Epithelial cell of esophagus (primary cell): Measurements from ENCODE around the gene B3GALNT2.
"Not testable (repeated sequence)": the region's sequence is repeated elsewhere in the genome, so short reads cannot be mapped to it uniquely, and the experiment has no call there.

Experiments used
- DNase-seq: peaks from one replicate; pipeline ENCODE4 v3.0.0; 2010; ENCODE audit warnings: low read depth
- H3K4me3 ChIP-seq: 2 replicates; pipeline ENCODE4 v1.5.1; 2011; ENCODE audit warnings: mild to moderate bottlenecking, low read length, control low read depth
- TF ChIP-seq, protein P1 (sequence below): IDR thresholded peaks from 2 replicates; pipeline ENCODE4 v1.5.1; 2011; ENCODE audit warnings: low read depth, mild to moderate bottlenecking, low read length, control low read depth, inconsistent platforms; ENCODE audit not compliant: insufficient read depth; ENCODE audit errors: missing control alignments

Gene B3GALNT2

DNA sequence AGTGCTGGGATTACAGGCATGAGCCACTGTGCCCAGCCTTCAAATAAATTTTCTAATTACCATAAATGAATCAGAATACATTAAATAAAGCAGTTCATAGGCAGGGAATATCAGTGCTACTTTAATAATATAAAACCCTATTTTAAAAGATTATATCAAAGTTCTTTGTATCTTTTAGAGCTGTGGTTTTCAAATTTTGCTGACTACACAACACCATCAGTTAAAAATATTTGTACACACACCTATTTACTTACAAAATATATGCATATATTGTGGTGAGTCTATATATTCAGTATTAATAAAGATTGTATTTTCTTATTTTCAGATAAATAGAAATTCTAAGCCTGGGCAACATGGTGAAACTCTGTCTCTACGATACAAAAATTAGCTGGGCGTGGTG is 18.7 kb downstream of the B3GALNT2 start:
- TF ChIP-seq, protein P1, sequence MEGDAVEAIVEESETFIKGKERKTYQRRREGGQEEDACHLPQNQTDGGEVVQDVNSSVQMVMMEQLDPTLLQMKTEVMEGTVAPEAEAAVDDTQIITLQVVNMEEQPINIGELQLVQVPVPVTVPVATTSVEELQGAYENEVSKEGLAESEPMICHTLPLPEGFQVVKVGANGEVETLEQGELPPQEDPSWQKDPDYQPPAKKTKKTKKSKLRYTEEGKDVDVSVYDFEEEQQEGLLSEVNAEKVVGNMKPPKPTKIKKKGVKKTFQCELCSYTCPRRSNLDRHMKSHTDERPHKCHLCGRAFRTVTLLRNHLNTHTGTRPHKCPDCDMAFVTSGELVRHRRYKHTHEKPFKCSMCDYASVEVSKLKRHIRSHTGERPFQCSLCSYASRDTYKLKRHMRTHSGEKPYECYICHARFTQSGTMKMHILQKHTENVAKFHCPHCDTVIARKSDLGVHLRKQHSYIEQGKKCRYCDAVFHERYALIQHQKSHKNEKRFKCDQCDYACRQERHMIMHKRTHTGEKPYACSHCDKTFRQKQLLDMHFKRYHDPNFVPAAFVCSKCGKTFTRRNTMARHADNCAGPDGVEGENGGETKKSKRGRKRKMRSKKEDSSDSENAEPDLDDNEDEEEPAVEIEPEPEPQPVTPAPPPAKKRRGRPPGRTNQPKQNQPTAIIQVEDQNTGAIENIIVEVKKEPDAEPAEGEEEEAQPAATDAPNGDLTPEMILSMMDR: no peak
- DNase-seq: no peak
- H3K4me3 ChIP-seq: no peak overlapping the region

DNA sequence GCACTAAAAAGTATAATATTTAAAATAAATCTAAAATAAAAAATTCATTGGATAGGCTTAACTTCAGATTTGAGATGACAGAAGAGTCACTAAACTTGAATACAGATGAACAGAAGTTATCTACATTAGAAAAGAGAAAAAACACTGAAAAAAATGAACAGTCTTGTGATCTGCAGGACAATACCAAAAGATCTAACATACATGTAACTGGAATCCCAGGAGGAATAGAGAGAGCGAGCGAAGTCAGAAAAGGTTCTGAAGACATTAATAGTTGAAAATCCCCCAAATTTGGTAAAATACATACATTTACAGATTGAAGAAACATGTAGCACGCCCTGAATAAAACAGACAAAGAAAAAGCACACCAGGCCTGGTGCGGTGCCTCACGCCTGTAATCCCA is 21.2 kb downstream of the B3GALNT2 start:
- no peak for DNase-seq
- no peak overlapping the region for H3K4me3 ChIP-seq
- TF ChIP-seq, protein P1: no peak

DNA sequence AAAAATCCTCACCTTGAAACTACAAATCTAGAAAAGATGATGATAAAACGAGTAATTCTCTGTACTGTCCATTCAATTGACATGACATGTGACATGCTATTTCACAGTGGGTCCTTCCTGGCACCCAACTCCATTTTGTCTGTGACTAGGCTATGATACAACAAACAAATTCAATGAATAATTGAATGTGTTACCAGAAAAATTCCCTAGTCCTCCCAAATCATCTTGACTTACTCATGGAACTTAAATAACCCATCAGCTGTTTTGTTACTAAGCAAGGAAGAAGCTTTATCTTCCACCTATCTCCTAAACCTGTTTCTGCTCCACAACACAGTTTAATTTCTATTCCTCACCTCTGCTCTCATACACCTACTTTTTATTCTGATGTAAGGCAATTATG is 30.4 kb downstream of the B3GALNT2 start:
- H3K4me3 ChIP-seq: no peak overlapping the region
- TF ChIP-seq, protein P1: no peak
- peak; percentile 32 for DNase-seq

DNA sequence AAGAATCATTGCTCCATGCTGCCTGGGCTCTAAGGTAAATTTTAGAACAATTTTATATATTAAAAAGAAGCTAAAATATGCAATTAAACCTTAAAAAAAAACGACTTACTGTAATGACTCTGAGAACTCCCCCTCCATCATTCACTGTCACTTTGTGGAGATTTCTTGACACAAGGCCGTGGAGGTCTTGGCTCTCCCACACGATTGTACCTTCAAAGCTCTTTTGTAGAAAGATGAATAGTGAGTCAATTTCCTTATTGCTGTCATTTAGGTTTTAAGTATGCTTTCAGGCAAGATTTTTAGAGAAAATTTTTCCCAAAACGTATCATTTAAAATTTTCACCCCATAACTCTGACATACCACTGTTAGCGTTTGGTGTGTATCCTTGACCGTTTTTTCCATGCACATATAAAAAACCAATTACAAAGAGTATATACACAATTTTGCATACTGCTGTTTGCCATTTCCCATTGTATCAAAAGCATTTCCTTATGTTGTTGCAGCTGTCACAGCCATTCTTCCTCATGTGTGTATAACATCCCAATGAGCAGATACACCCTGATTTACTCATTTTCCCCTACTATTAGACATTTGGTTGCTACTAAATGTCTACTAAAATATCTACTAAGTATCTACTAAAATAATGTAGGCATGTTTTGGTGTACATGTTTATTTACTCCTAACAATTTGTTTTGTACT is 33.4 kb downstream of the B3GALNT2 start:
- no peak for DNase-seq
- TF ChIP-seq, protein P1: no peak
- H3K4me3 ChIP-seq: no peak overlapping the region

DNA sequence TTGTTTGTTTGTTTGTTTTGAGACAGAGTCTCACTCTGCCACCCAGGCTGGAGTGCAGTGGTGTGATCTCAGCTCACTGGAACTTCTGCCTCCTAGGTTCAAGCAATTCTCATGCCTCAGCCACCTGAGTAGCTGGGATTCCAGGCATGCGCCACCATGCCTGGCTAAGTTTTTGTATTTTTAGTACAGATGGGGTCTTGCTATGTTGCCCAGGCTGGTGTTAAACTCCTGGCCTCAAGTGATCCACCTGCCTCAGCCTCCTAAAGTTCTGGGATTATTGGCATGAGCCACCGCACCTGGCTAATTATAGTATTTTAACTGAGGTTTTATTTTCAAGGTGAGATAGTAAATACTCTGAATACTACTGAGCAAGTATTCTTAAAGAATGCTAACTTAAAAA is 34.4 kb downstream of the B3GALNT2 start:
- DNase-seq, H3K4me3 ChIP-seq: not testable (repeated sequence)

DNA sequence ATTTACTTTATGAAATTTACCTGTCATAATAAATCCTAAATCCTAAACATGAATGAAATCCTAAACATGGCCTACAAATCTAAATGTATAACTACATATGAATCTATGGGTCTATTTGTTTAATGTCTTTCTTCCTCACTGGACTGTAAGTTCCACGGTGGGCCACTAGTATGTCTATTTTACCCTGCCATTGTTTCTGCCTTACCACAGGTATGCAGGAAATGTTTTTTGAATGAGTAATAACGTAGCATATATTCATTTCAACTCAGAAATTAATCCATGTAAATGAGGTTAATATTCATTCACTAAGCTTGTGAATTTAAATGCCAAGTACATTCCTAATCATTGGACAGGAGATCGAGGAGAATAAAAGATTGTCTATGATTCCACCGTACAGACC is 35.3 kb downstream of the B3GALNT2 start:
- DNase-seq: peak; percentile 81

DNA sequence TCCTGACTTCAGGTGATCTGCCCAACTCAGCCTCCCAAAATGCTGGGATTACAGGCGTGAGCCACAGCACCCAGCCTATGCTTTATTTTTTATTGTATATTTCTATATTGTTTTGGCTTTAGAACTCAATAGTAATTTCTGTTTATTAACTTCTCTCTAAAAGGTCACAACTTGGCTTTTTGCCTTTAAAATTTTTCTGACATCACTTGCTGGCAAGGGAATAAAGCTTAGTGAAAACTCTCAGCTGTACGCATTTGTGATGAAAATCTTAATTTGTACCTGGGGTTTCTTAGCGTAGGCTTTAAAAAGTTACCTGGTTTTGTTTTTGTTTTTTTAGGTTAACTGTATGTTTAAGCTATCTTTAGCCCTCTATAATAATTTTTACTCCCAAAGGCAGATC is 36.2 kb downstream of the B3GALNT2 start:
- DNase-seq: no peak
- TF ChIP-seq, protein P1: no peak
- H3K4me3 ChIP-seq: no peak overlapping the region

More for the DNA sequence above, 35.3 kb downstream of the B3GALNT2 start:
- TF ChIP-seq, protein P1: peak; percentile 47
- H3K4me3 ChIP-seq: no peak overlapping the region

DNA sequence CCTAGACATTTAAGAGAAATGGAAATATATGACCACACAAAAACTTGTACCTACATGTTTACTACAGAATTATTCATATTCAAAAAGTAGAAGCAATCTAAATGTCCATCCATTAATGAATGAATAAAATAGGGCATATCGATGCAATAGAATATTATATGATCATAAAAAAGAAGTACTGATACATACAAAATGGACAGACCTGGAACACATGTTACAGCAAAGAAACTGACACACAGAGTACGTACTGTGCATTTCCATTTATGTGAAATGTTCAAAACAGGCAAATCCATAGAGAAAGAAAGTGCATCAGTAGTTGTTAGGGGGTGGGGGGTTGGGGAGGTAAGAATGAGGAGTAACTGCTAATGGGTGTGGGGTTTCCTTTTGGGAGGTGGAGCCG is 39.2 kb downstream of the B3GALNT2 start:
- DNase-seq: no peak
- TF ChIP-seq, protein P1: no peak
- no peak overlapping the region for H3K4me3 ChIP-seq

DNA sequence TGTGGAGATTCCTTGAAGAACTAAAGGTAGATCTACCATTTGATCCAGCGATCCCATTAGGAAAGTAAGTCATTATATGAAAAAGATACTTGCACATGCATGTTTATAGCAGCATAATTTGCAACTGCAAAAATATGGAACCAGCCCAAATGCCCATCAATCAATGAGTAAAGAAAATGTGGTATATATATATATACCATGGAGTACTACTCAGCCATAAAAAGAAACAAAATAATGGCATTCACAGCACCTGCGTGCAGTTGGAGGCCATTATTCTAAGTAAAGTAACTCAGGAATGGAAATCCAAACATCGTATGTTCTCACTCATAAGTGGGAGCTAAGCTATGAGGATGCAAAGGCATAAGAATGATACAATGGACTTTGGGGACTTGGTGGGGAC is 41.4 kb downstream of the B3GALNT2 start:
- not testable (repeated sequence) for DNase-seq, H3K4me3 ChIP-seq
